SKM-1 treated with dmso at 0.1 percent for 144 hours (cell line): Measurements from ENCODE around the gene SLC22A31.
"Not testable (repeated sequence)": the region's sequence is repeated elsewhere in the genome, so short reads cannot be mapped to it uniquely, and the experiment has no call there.

Source experiments
- DNase-seq: peaks from one replicate; lab custom pipeline; 2025; ENCODE audit not compliant: unreplicated experiment; lab: John Stamatoyannopoulos, UW

Gene SLC22A31

DNA sequence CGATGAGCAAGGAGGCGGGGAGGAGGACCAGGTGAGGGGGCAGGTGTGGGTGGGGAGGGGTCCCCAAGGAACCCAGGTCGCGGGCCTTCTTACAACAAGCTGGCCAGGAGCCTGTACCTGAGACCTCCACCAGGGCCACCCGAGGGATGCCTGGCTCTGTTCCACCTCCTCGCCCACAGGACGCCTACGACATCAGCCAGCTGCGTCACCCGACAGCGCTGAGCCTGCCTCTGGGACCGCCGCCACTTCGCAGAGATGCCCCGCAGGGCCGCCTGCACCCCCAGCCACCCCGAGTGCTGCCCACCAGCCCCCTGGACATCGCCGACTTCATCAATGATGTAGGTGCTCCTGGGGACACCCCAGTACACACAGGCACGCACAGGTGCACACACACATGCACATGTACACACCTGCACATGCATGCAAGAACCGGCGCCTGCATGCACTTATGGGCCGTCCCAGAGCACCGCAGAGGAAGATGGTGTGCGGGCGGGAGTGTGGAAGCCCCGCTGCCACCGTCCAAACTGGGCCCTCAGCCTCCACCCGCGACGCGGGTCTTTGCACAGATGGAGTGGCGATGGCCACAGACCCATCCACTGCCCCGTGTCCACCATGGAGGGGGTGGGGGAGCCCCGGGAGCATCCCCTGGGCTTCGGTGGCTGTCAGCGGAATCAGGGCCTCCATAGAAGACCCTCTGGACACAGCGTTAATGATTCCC is 6.6 kb downstream of the SLC22A31 start:
- DNase-seq, result no peak

DNA sequence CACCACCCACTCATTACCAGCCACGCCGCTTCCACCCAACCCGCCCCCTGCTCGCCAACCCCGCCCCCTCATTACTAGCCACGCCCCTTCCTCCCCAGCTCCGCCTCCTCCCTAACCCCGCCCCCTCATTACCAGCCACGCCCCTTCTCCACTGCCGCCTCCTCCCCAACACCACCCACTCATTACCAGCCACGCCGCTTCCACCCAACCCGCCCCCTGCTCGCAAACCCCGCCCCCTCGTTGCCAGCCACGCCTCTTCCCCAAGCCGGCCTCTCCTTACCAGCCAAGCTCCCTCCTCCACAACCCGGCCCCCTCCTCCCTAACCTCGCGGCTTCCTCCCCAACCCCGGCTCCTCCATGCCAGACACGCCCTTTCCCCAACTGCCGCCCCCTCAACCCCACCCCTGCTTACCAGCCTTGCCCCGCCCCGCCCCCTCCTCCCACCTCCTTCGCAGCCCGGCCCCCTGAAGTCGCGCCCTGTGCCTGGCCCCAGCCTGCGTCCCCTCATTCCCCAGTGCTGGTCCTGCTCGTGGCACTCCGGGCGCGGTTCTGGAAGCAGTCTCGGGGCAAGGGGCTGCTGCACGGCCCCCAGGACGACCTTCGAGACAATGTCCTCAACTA is 7.3 kb downstream of the SLC22A31 start:
- DNase-seq, result peak; percentile 57

DNA sequence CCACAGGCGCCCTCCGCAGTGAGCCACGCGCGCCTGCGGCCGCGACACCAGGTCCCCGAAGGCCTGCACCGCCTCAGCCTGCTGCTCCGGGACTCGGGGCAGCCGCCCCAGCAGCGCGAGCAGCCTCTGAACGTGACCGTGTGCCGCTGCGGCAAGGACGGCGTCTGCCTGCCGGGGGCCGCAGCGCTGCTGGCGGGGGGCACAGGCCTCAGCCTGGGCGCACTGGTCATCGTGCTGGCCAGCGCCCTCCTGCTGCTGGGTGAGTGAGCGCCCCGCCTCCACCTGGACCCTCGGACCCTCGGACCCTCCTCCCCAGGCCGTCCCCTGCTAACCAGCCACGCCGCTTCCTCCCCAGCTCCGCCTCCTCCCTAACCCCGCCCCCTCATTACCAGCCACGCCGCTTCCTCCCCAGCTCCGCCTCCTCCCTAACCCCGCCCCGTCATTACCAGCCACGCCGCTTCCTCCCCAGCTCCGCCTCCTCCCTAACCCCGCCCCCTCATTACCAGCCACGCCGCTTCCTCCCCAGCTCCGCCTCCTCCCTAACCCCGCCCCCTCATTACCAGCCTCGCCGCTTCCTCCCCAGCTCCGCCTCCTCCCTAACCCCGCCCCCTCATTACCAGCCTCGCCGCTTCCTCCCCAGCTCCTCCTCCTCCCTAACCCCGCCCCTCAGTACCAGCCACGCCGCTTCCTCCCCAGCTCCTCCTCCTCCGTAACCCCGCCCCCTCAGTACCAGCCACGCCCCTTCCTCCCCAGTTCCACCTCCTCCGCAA is 8.0 kb downstream of the SLC22A31 start:
- peak; percentile 77 for DNase-seq

DNA sequence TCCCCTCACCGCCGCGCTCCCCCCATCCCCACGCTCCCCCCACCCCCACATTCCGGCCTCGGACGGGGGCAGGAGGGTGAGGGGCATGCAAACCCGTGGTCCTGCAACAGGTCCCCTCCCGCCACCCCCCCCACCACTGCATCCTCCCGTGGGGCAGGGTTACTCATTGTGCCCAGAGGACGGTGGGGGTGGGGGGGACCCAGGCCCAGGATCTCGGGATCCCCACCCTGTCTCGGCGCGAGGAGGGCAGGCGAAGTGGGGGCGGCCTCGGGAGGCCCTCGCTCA is 8.5 kb downstream of the SLC22A31 start:
- DNase-seq, result no peak

- DNase-seq, result no peak
Observed at GRCh38 chr16:89191033-89191900, 9.1 kb downstream of the SLC22A31 start.

DNA sequence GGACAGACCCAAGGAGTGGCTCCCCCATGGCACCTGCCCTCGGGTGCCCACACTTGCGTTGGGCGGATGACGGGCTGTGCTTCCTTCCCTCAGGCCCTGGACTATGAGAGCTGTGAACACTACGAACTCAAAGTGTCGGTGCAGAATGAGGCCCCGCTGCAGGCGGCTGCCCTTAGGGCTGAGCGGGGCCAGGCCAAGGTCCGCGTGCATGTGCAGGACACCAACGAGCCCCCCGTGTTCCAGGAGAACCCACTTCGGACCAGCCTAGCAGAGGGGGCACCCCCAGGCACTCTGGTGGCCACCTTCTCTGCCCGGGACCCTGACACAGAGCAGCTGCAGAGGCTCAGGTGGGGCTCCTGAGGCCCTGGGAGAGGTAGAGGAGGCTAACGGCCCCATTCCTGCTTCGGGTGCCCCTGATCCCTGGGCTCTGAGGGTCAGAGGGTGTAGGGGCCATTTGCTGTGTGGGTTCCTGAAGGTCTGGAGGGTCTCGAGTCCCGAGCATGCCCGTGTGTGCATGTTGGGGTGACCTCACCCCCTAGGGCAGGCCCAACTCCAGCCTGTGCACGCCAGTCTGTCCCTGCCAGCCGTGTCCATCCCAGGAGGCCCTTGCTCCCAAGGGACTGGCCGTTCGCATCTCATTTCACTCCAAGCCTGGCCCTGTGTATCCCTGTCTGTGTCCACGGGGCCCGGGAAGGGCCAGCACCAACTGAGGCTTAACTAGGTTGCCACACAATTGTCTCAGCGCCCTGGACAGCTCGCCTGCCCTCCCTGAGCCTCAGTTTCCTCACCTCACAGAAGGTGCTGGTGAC is 10.0 kb downstream of the SLC22A31 start:
- no peak for DNase-seq

GRCh38 chr16:89189358-89190025 is 10.8 kb downstream of the SLC22A31 start:
- no peak for DNase-seq

- DNase-seq, result not testable (repeated sequence)
Observed at GRCh38 chr16:89188471-89189357, 11.6 kb downstream of the SLC22A31 start.

- DNase-seq, result no peak
Observed at GRCh38 chr16:89187770-89188392, 12.5 kb downstream of the SLC22A31 start.

GRCh38 chr16:89187032-89187769 is 13.1 kb downstream of the SLC22A31 start:
- DNase-seq, result no peak

- DNase-seq, result not testable (repeated sequence)
Observed at GRCh38 chr16:89186593-89187031, 13.7 kb downstream of the SLC22A31 start.

DNA sequence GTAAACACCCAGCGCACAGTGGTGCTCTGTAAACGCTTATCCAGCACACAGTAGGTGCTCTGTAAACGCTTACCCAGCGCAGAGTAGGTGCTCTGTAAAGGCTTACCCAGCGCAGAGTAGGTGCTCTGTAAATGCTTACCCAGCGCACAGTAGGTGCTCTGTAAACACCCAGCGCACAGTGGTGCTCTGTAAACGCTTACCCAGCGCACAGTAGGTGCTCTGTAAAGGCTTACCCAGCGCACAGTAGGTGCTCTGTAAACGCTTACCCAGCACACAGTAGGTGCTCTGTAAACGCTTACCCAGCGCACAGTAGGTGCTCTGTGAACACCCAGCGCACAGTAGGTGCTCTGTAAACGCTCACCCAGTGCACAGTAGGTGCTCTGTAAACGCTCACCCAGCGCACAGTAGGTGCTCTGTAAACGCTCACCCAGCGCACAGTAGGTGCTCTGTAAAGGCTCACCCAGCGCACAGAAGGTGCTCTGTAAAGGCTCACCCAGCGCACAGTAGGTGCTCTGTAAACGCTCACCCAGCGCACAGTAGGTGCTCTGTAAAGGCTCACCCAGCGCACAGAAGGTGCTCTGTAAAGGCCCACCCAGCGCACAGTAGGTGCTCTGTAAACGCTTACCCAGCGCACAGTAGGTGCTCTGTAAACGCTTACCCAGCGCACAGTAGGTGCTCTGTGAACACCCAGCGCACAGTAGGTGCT is 14.3 kb downstream of the SLC22A31 start:
- DNase-seq, result not testable (repeated sequence)

GRCh38 chr16:89184933-89185794 is 15.2 kb downstream of the SLC22A31 start:
- no peak for DNase-seq

DNA sequence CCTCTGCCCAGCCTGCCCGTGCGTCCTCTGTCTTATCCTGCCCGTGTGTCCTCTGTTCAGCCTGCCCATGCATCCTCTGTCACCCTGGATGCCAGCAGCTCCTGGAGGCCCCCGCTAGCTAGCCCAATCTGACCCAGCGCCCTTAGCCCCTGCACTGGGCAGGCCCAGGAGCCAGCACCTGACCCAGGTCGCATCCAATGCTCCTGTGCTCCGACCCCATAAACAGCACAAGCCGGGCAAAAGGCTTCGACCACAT is 15.7 kb downstream of the SLC22A31 start:
- no peak for DNase-seq

DNA sequence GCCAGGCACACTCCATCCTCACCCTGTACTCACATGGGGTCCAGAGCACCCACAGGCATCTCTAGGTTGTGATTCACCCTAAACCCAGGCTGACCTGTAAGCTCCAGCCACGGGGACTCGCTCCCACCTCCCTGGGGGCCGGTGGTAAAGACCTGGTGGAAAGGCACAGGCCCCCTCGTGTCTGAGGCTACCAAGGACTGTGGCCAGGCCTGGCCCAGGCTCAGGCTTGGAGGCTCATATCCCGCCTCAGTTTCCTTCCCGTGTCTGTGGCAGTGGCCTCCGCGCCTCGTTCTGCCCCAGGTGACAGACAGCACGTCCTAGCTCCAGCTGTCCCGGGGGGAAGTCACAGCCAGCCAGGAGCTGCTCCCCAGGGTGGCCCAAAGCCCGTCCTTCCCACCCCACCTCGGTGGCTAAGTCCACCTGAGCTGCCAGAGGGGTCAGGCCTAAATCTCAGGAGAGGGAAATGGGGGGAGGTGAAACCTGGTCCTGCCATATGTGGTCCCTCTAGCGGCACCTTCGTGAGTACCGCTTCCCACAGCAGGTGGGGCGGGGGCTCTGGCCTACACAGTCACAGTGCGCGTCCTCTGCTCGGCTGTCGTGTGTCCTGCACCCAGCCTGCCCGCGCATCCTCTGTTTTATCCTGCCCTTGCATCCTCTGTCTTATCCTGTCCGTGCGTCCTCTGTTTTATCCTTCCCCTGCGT is 16.2 kb downstream of the SLC22A31 start:
- no peak for DNase-seq

DNA sequence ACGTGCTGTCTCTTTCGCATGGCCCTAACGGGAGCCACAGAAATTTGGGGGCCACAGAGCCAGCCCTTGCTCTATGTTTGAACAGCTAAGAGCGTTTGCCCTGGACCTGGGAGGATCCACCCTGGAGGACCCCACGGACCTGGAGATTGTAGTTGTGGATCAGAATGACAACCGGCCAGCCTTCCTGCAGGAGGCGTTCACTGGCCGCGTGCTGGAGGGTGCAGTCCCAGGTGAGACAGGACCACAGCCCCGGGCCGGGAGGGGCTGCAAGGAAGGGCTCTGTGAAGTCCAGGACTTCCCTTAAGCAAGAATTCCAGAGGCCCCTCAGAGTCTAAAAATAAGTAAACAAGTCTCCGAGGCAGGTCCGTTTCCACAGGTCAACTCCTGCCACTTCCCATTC is 16.9 kb downstream of the SLC22A31 start:
- no peak for DNase-seq
